Measurements from ENCODE around the gene TSPEAR.
"Not testable (repeated sequence)": the region's sequence is repeated elsewhere in the genome, so short reads cannot be mapped to it uniquely, and the experiment has no call there.

DNA sequence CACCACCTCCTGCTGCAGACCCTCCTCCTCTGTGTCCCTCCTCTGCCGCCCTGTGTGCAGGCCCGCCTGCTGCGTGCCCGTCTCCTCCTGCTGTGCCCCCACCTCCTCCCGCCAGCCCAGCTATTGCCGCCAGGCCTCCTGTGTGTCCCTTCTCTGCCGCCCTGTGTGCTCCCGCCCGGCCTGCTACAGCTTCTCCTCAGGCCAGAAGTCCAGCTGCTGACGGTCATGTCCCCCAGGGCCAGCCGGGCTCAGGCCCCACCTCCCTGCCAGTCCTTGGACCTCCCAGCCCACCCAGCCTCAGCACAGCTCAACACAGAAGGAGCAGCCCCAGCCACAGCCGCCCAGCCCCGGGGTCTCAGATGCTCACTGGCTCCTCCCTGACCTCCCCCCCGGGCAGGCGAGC lies 83.5 kb downstream of the TSPEAR start:
- TF ChIP-seq, protein P1, sequence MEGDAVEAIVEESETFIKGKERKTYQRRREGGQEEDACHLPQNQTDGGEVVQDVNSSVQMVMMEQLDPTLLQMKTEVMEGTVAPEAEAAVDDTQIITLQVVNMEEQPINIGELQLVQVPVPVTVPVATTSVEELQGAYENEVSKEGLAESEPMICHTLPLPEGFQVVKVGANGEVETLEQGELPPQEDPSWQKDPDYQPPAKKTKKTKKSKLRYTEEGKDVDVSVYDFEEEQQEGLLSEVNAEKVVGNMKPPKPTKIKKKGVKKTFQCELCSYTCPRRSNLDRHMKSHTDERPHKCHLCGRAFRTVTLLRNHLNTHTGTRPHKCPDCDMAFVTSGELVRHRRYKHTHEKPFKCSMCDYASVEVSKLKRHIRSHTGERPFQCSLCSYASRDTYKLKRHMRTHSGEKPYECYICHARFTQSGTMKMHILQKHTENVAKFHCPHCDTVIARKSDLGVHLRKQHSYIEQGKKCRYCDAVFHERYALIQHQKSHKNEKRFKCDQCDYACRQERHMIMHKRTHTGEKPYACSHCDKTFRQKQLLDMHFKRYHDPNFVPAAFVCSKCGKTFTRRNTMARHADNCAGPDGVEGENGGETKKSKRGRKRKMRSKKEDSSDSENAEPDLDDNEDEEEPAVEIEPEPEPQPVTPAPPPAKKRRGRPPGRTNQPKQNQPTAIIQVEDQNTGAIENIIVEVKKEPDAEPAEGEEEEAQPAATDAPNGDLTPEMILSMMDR (IDR thresholded peaks at IDR 0.05), result not testable (repeated sequence)
- TF ChIP-seq EZH2 (IDR thresholded peaks at IDR 0.05; ENCODE audit: borderline replicate concordance, insufficient read depth, low read depth, low read length, poor library complexity, severe bottlenecking), result not testable (repeated sequence)

Data from B cell (primary cell).